ENCODE results near the gene PBRM1. TPM values are rescaled to one million over a fixed set of nuclear protein-coding genes. Genes with fewer than 3 reads are reported as not detected.

The PBRM1 gene
- 56.7 TPM for total RNA-seq (2013)
- polyA plus RNA-seq (10 to 100 TPM; 26.1 to 72.9 (median 38.0) TPM), polyA minus RNA-seq (42.5 and 70.2 TPM in 2 replicates), total RNA-seq (97.3 to 227 (median 140) reads per million in 11 experiments)

- Histone ChIP-seq H3K4me2 (replicated peaks; ENCODE audit: extremely low read depth, low read length, poor library complexity, severe bottlenecking) (peak within 1 kb of the TSS; percentile 91), H3K27ac (ENCODE audit: low read depth in 1 of 2, low read length in 2 of 2) (peak within 1 kb of the TSS; percentile 78 to 89), H4K20me1 (ENCODE audit: insufficient read depth, low read length) (peaks cover 29% of the 10 kb centered on the region), H3K9ac (ENCODE audit: insufficient read depth, low read length, poor library complexity, severe bottlenecking) (peak within 1 kb of the TSS; percentile 80), H3K36me3 (replicated peaks in 1 of 2; ENCODE audit: control insufficient read depth in 1 of 2, insufficient read depth in 2 of 2, low read length in 2 of 2) (peaks cover 39 to 41% of the 10 kb centered on the region in 2 donors), H3K4me1 (ENCODE audit: control insufficient read depth in 1 of 2, insufficient read depth in 2 of 2, low read length in 2 of 2) (peaks cover 46 to 53% of the 10 kb centered on the region in 2 donors), H3K9me3 (replicated peaks in 1 of 2; ENCODE audit: control insufficient read depth in 1 of 2, insufficient read depth in 1 of 2, low read length in 2 of 2) (no peaks in the 10 kb centered on the region), H2AFZ (ENCODE audit: insufficient read depth, low read depth, low read length, poor library complexity, severe bottlenecking) (peak within 1 kb of the TSS; percentile 86), H3K27me3 (ENCODE audit: control insufficient read depth in 2 of 2, insufficient read depth in 2 of 2, low read length in 2 of 2) (no peaks in the 10 kb centered on the region), H3K79me2 (ENCODE audit: insufficient read depth, low read length) (peaks cover 69% of the 10 kb centered on the region), H3K4me3 (replicated peaks in 1 of 3; ENCODE audit: low read depth in 2 of 3, low read length in 3 of 3) (peak within 1 kb of the TSS; percentile 82 to 92 (median 89))
- no peaks in the 10 kb centered on the region for H3K9me3 Mint-ChIP-seq
- intact Hi-C loops (cut with micrococcal nuclease): loop anchor here in 1 of 2 donors (10.0 kb wide), 1 partner anchor 151 kb away; the partner anchor contains the start of genes NT5DC2 and UQCC5
- no peak for TF ChIP-seq CTCF (IDR thresholded peaks at IDR 0.05)
- peak within 1 kb of the TSS; percentile 95 to 98 (median 97) for H3K27ac Mint-ChIP-seq
- peaks cover 38 to 39% of the 10 kb centered on the region in 2 donors for H3K36me3 Mint-ChIP-seq
- H3K27me3 Mint-ChIP-seq (ENCODE audit: low read depth in 3 of 3): no peaks in the 10 kb centered on the region
- H3K4me1 Mint-ChIP-seq: peaks cover 43% of the 10 kb centered on the region
- peak within 1 kb of the TSS; percentile 91 to 96 for H3K4me3 Mint-ChIP-seq
- DNase-seq: peak; percentile 89 to 94 (median 92)
- WGBS (ENCODE audit: insufficient coverage): under 1% methylated on average over 63 of the region's 82 CpGs
Measured at GRCh38 chr3:52685709-52686691, at the start of gene PBRM1, which contains the start of gene GNL3. Gene PBRM1, minus strand, starts transcription at chr3:52685913. Gene GNL3, plus strand, starts transcription at chr3:52686032. Its CDS starts 61 bp downstream, at chr3:52686093.

- peaks cover 77 to 93% of the 10 kb centered on the region in 2 donors for H3K36me3 Mint-ChIP-seq
Measured at GRCh38 chr3:52733256-52733891, 47.7 kb upstream of the PBRM1 start.

More at GRCh38 chr3:52733256-52733891, 47.7 kb upstream of the PBRM1 start:
- H3K79me2 ChIP-seq (ENCODE audit: insufficient read depth, low read length): no peaks in the 10 kb centered on the region
- no peaks in the 10 kb centered on the region for H4K20me1 ChIP-seq (ENCODE audit: insufficient read depth, low read length)
- H3K9me3 Mint-ChIP-seq: peaks cover 21 to 47% (median 37%) of the 10 kb centered on the region in 7 donors
- H3K27me3 Mint-ChIP-seq (ENCODE audit: low read depth in 3 of 3): peaks cover 0 to 2% (median 0%) of the 10 kb centered on the region in 3 donors
- H3K27me3 ChIP-seq (ENCODE audit: control insufficient read depth in 2 of 2, insufficient read depth in 2 of 2, low read length in 2 of 2): no peaks in the 10 kb centered on the region
- H3K27ac ChIP-seq (ENCODE audit: low read depth in 1 of 2, low read length in 2 of 2): no peak overlapping the region
- H2AFZ ChIP-seq (ENCODE audit: insufficient read depth, low read depth, low read length, poor library complexity, severe bottlenecking): no peak overlapping the region
- H3K4me1 Mint-ChIP-seq: peaks cover 15% of the 10 kb centered on the region
- TF ChIP-seq CTCF (IDR thresholded peaks at IDR 0.05): no peak
- peaks cover 57 to 95% of the 10 kb centered on the region in 2 donors for H3K36me3 ChIP-seq (replicated peaks in 1 of 2; ENCODE audit: control insufficient read depth in 1 of 2, insufficient read depth in 2 of 2, low read length in 2 of 2)
- no peak overlapping the region for H3K9ac ChIP-seq (ENCODE audit: insufficient read depth, low read length, poor library complexity, severe bottlenecking)
- 100% methylated on average over 2 of the region's 10 CpGs for WGBS (ENCODE audit: insufficient coverage)
- H3K4me2 ChIP-seq (replicated peaks; ENCODE audit: extremely low read depth, low read length, poor library complexity, severe bottlenecking): no peak overlapping the region
- intact Hi-C loops (cut with micrococcal nuclease): no loop called here
- H3K4me3 Mint-ChIP-seq: no peak overlapping the region
- H3K27ac Mint-ChIP-seq: no peak overlapping the region
- H3K4me1 ChIP-seq (ENCODE audit: control insufficient read depth in 1 of 2, insufficient read depth in 2 of 2, low read length in 2 of 2): peaks cover 2 to 9% of the 10 kb centered on the region in 2 donors
- no peak for DNase-seq
- H3K4me3 ChIP-seq (replicated peaks in 1 of 3; ENCODE audit: low read depth in 2 of 3, low read length in 3 of 3): no peak overlapping the region
- peaks cover 21 to 42% of the 10 kb centered on the region in 2 donors for H3K9me3 ChIP-seq (replicated peaks in 1 of 2; ENCODE audit: control insufficient read depth in 1 of 2, insufficient read depth in 1 of 2, low read length in 2 of 2)
